Measurements from ENCODE around the gene ITGA2. TPM values are rescaled to one million over a fixed set of nuclear protein-coding genes. Genes with fewer than 3 reads are reported as not detected.

ITGA2 gene
- total and polyA plus RNA-seq, 9 of the 15 experiments (the other 6 are each of a cell fraction or from before 2014, with no cell fraction given) = 0.01 to 0.09 (median 0.03) TPM; not detected in 5

GRCh38 chr5:53017383-53017782 lies 28.2 kb downstream of the ITGA2 start (continued):
- TF ChIP-seq ZBTB40 (IDR thresholded peaks at IDR 0.05) (no peak), ZBTB40 (CRISPR knock-in tag; IDR thresholded peaks at IDR 0.05) (no peak), KAT8 (IDR thresholded peaks at IDR 0.05; ENCODE audit: low read depth) (no peak), MBD2 (IDR thresholded peaks at IDR 0.05; ENCODE audit: borderline replicate concordance, low read depth) (no peak), ZNF766 (CRISPR knock-in tag; conservative IDR thresholded peaks at IDR 0.05) (no peak), VEZF1 (CRISPR knock-in tag; IDR thresholded peaks at IDR 0.05) (no peak), KAT7 (CRISPR knock-in tag; IDR thresholded peaks at IDR 0.05; ENCODE audit: borderline replicate concordance) (no peak), ZNF324 (CRISPR knock-in tag; IDR thresholded peaks at IDR 0.05) (no peak), UBTF (IDR thresholded peaks at IDR 0.05; ENCODE audit: borderline replicate concordance in 1 of 2, low read depth in 2 of 2, low read length in 2 of 2) (no peak), XRCC3 (IDR thresholded peaks at IDR 0.05) (no peak), THAP12 (CRISPR knock-in tag; IDR thresholded peaks at IDR 0.05) (no peak)

All from K562 (cell line).